ENCODE results near the gene RETNLB. TPM values are rescaled to one million over a fixed set of nuclear protein-coding genes. Genes with fewer than 3 reads are reported as not detected.

Gene RETNLB
- total RNA-seq, 1 donor from 2014 or later, result not detected

Other genes starting within 250 kb of the RETNLB start
- gene MYH15, start 246.8 kb downstream of the RETNLB start, total RNA-seq, result under 0.01 TPM in 2 replicates
- gene CIP2A, start 168.0 kb downstream of the RETNLB start, total RNA-seq, result 5.0 and 21.4 TPM in 2 replicates
- gene DZIP3, start 167.7 kb downstream of the RETNLB start, total RNA-seq, result 2.2 and 2.8 TPM in 2 replicates
- not detected in 2 replicates for gene TRAT1, start 65.4 kb upstream of the RETNLB start, total RNA-seq
- gene GUCA1C, start 196.5 kb upstream of the RETNLB start, total RNA-seq, result not detected in 2 replicates

All from lung microvascular endothelial cell (primary cell).